ENCODE data around the gene RBPJ.

The RBPJ gene

DNA sequence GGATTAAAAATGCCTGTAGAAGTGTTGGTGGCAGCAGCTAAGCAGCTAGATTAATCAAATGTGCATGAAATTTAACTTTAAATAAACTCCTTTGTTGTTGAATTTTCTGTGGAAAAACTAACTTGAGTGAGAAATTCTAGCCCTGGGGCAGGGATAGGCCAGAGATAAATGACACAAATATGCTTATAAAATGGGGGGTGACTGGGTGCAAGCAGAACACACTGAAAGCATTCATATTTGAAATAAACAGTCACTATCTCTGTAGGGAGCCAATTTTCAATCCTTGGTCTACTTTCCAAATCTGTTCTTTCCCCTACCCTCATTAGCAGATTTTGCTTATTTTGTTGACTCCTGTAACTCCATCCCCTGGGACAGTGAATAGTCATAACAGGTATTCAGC, 47.9 kb downstream of the RBPJ start:
- no peaks in the 10 kb centered on the region for H3K27me3 ChIP-seq (ENCODE audit: control insufficient read depth in 5 of 5, insufficient read depth in 4 of 5, low read length in 5 of 5)
- H3K27ac ChIP-seq (ENCODE audit: low read depth, low read length): no peak overlapping the region
- no peaks in the 10 kb centered on the region for H3K9me3 ChIP-seq (ENCODE audit: control insufficient read depth in 5 of 5, low read length in 5 of 5)
- peaks cover 2 to 29% (median 23%) of the 10 kb centered on the region in 5 donors for H3K4me1 ChIP-seq (ENCODE audit: control insufficient read depth in 5 of 5, insufficient read depth in 5 of 5, low read length in 5 of 5)
- H3K4me3 ChIP-seq (ENCODE audit: low read depth in 1 of 5, low read length in 5 of 5): no peak overlapping the region
- H3K36me3 ChIP-seq (ENCODE audit: control insufficient read depth in 5 of 5, insufficient read depth in 5 of 5, low read length in 5 of 5): peaks cover 0 to 6% (median 0%) of the 10 kb centered on the region in 5 donors
- no peak overlapping the region for H3K9ac ChIP-seq (ENCODE audit: low read length in 5 of 5)

DNA sequence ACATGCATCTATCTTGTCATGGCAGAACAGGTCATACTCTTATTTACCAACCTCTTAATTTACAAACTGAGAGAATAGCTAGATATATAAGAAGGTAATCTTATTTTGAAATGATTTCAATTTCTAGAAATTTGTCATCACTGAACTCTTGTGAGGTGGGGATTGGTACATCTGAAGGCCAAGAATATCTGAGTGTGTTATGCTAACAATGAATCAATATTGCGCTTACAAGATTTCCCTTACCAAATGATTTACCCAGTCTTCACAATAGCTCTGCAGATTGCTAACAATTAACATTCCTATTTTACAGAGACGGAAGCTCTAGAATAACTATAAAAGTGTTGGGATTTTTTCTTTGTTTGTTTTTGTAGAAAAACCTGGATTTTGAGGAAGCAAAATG, 48.3 kb downstream of the RBPJ start:
- Histone ChIP-seq H3K27ac (ENCODE audit: low read depth, low read length) (no peak overlapping the region), H3K9me3 (ENCODE audit: control insufficient read depth in 5 of 5, low read length in 5 of 5) (no peaks in the 10 kb centered on the region), H3K4me3 (ENCODE audit: low read depth in 1 of 5, low read length in 5 of 5) (no peak overlapping the region), H3K36me3 (ENCODE audit: control insufficient read depth in 5 of 5, insufficient read depth in 5 of 5, low read length in 5 of 5) (peaks cover 0 to 6% (median 0%) of the 10 kb centered on the region in 5 donors), H3K9ac (ENCODE audit: low read length in 5 of 5) (no peak overlapping the region), H3K27me3 (ENCODE audit: control insufficient read depth in 5 of 5, insufficient read depth in 4 of 5, low read length in 5 of 5) (no peaks in the 10 kb centered on the region), H3K4me1 (ENCODE audit: control insufficient read depth in 5 of 5, insufficient read depth in 5 of 5, low read length in 5 of 5) (peaks cover 2 to 29% (median 23%) of the 10 kb centered on the region in 5 donors)

DNA sequence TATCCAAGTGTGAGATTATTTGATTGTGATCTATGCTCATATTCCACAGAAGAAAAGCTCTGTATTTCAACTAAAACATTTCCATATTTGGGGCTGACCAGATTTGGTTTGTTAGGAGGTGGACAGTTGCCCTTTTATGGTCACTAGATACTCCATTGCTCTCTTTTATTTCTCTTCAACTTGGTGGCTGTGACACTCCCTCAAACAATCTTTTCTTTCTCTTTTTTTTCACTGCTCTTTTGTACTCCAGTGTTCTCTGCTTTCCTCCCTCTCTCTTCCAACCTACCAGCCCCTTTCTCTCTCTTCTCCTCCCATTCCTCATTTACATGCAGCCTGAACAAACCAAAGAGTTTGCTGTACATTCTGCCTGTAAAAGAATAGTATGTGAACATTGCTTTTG, 48.8 kb downstream of the RBPJ start:
- H3K4me3 ChIP-seq (ENCODE audit: low read depth in 1 of 5, low read length in 5 of 5): no peak overlapping the region
- H3K4me1 ChIP-seq (ENCODE audit: control insufficient read depth in 5 of 5, insufficient read depth in 5 of 5, low read length in 5 of 5): peaks cover 2 to 29% (median 23%) of the 10 kb centered on the region in 5 donors
- no peaks in the 10 kb centered on the region for H3K27me3 ChIP-seq (ENCODE audit: control insufficient read depth in 5 of 5, insufficient read depth in 4 of 5, low read length in 5 of 5)
- no peak overlapping the region for H3K27ac ChIP-seq (ENCODE audit: low read depth, low read length)
- no peak overlapping the region for H3K9ac ChIP-seq (ENCODE audit: low read length in 5 of 5)
- H3K36me3 ChIP-seq (ENCODE audit: control insufficient read depth in 5 of 5, insufficient read depth in 5 of 5, low read length in 5 of 5): peaks cover 0 to 6% (median 0%) of the 10 kb centered on the region in 5 donors
- H3K9me3 ChIP-seq (ENCODE audit: control insufficient read depth in 5 of 5, low read length in 5 of 5): no peaks in the 10 kb centered on the region

DNA sequence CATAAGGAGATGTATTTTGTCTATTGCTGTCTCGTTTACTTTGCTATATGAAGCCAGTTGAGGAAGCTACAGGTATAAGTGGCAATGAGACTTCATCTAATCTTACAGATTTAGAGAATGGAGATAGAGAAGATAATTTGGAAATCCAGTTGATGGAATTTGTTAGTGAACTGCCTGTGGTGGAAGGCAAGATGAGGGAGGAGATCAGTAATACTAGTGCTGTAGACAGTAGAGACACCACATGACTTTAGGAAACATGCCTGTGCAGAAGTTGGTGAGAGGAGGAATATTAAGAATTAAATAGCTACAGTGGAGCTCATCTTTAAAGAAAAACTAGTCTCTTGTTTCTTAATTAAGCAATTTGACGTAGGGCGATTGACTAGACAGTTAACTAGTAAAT, 51.3 kb downstream of the RBPJ start:
- no peak overlapping the region for H3K27ac ChIP-seq (ENCODE audit: low read depth, low read length)
- peaks cover 2 to 32% (median 25%) of the 10 kb centered on the region in 5 donors for H3K4me1 ChIP-seq (ENCODE audit: control insufficient read depth in 5 of 5, insufficient read depth in 5 of 5, low read length in 5 of 5)
- H3K36me3 ChIP-seq (ENCODE audit: control insufficient read depth in 5 of 5, insufficient read depth in 5 of 5, low read length in 5 of 5): peaks cover 0 to 6% (median 0%) of the 10 kb centered on the region in 5 donors
- H3K9me3 ChIP-seq (ENCODE audit: control insufficient read depth in 5 of 5, low read length in 5 of 5): no peaks in the 10 kb centered on the region
- no peak overlapping the region for H3K9ac ChIP-seq (ENCODE audit: low read length in 5 of 5)
- no peaks in the 10 kb centered on the region for H3K27me3 ChIP-seq (ENCODE audit: control insufficient read depth in 5 of 5, insufficient read depth in 4 of 5, low read length in 5 of 5)
- no peak overlapping the region for H3K4me3 ChIP-seq (ENCODE audit: low read depth in 1 of 5, low read length in 5 of 5)

DNA sequence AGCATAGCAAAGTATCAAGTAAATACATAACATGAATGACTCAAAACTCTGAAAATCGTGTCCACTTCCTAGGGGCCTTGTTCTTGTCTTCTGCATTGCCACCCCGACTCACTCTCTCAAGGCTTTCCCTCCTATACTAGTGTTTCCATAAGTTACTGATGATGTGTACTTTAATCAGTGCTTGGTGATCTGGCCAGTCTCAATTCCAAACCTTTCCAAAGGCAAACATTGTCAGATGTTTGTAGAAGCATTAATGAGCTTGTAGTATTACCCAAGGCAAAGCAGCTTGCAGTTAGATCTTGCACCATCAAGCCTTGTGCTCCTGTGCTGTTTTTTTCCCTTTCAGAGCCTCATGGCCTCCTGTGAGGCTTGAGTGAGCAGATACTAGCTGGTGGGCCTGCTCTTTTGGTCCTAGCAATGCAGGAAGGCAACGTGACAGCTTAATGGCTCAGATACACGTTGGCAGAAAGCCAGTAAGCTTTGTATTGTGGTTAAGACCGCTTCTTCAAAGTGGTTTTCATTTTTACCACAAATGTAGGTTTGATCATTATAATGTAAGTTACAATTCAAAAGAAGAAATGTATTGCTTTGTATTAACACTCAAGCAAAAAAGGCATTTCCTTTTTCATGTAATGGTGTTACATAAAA, 51.8 kb downstream of the RBPJ start:
- Histone ChIP-seq H3K4me1 (ENCODE audit: control insufficient read depth in 5 of 5, insufficient read depth in 5 of 5, low read length in 5 of 5) (peaks cover 2 to 33% (median 27%) of the 10 kb centered on the region in 5 donors), H3K27ac (ENCODE audit: low read depth, low read length) (no peak overlapping the region), H3K9ac (ENCODE audit: low read length in 5 of 5) (no peak overlapping the region), H3K9me3 (ENCODE audit: control insufficient read depth in 5 of 5, low read length in 5 of 5) (no peaks in the 10 kb centered on the region), H3K4me3 (ENCODE audit: low read depth in 1 of 5, low read length in 5 of 5) (no peak overlapping the region), H3K27me3 (ENCODE audit: control insufficient read depth in 5 of 5, insufficient read depth in 4 of 5, low read length in 5 of 5) (no peaks in the 10 kb centered on the region), H3K36me3 (ENCODE audit: control insufficient read depth in 5 of 5, insufficient read depth in 5 of 5, low read length in 5 of 5) (peaks cover 0 to 6% (median 0%) of the 10 kb centered on the region in 5 donors)

DNA sequence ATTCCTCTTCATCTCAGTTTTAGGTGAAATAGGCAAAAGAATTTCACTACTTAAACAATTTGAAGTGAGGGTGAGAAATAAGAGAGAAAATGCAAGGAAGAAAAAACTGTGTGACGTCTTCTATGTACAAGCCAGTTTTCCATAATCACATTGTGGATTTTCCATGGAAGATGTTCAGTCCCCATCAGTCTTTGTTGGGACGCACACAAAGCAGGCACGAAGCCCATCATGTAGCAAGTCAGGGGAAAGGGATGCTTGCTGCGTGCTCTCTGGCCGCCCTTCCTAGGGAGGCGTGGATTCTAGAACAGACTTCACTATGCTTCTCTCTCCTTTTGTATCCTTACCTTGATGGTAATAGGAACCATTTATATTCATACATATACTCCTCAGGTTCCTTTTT, 54.7 kb downstream of the RBPJ start:
- Histone ChIP-seq H3K27me3 (ENCODE audit: control insufficient read depth in 5 of 5, insufficient read depth in 4 of 5, low read length in 5 of 5) (no peaks in the 10 kb centered on the region), H3K9me3 (ENCODE audit: control insufficient read depth in 5 of 5, low read length in 5 of 5) (no peaks in the 10 kb centered on the region), H3K36me3 (ENCODE audit: control insufficient read depth in 5 of 5, insufficient read depth in 5 of 5, low read length in 5 of 5) (peaks cover 0 to 3% (median 0%) of the 10 kb centered on the region in 5 donors), H3K4me1 (ENCODE audit: control insufficient read depth in 5 of 5, insufficient read depth in 5 of 5, low read length in 5 of 5) (peaks cover 0 to 22% (median 15%) of the 10 kb centered on the region in 5 donors), H3K27ac (ENCODE audit: low read depth, low read length) (no peak overlapping the region), H3K9ac (ENCODE audit: low read length in 5 of 5) (no peak overlapping the region), H3K4me3 (ENCODE audit: low read depth in 1 of 5, low read length in 5 of 5) (no peak overlapping the region)

DNA sequence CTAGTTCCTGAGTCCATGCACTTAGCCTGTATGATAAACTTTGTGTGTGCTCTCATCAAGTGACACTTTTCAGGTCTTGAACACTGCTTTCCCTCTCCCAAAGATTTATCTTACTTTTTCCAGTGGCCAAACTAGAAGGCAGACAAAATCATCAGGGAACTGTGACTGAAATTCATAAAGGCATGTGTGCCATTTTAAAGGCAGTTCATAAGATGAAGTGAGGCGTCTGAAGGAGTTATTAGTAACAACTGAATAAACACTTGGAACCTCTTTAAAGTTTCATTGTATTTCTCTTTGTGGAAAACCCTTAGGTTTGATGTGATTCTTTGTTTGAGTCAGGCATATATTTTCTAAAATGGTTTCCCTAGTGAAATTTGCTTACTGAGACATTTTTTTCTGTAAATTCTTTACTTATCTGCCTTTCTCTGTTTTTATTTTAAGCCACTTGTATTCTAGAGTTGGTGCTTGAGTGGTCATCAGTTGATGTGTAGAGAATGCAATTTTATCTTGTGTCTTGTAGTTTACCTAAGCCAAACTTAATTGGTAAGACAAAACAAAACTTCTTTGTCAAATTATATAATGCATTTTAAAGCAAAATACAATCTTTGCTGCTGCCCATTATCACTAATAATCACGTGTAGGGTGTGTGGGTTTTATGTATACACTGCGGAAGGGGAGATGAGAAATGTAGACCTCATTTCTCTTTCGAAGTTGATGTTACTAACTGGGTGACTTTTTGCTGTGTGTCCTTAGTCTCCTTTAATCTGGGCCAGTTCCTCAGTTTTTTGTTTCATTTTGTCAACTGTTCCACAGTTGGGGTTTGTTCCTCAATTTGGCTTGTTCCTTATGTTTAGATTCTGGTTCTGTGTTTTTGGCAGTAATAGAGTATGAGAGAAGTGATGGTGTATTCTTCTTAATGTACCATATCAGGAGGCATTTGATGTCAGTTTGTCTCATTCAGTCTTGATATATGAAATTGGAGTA, 56.8 kb downstream of the RBPJ start:
- Histone ChIP-seq H3K4me1 (ENCODE audit: control insufficient read depth in 5 of 5, insufficient read depth in 5 of 5, low read length in 5 of 5) (peaks cover 0 to 20% (median 14%) of the 10 kb centered on the region in 5 donors), H3K27ac (ENCODE audit: low read depth, low read length) (no peak overlapping the region), H3K27me3 (ENCODE audit: control insufficient read depth in 5 of 5, insufficient read depth in 4 of 5, low read length in 5 of 5) (no peaks in the 10 kb centered on the region), H3K9me3 (ENCODE audit: control insufficient read depth in 5 of 5, low read length in 5 of 5) (no peaks in the 10 kb centered on the region), H3K36me3 (ENCODE audit: control insufficient read depth in 5 of 5, insufficient read depth in 5 of 5, low read length in 5 of 5) (peaks cover 0 to 3% (median 0%) of the 10 kb centered on the region in 5 donors), H3K4me3 (ENCODE audit: low read depth in 1 of 5, low read length in 5 of 5) (no peak overlapping the region), H3K9ac (ENCODE audit: low read length in 5 of 5) (no peak overlapping the region)

DNA sequence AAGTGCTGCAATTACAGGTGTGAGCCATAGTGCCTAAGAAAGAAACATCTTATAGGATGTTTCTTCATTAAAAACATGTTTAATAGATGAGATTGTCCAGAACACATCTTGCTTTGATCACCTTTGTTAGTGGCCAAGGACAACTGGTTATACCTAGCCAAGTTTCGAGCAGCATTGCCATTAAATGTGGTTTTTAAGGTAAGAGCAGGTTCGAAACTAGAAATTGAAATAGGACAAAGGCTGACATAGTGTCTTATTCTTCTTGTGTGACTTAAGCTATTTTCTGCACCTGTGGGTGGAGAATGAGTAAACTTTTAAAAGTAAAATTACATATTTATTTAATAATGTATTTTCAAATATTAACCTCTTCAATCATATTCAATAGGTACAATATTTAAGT, 59.0 kb downstream of the RBPJ start:
- Histone ChIP-seq H3K4me3 (ENCODE audit: low read depth in 1 of 5, low read length in 5 of 5) (no peak overlapping the region), H3K36me3 (ENCODE audit: control insufficient read depth in 5 of 5, insufficient read depth in 5 of 5, low read length in 5 of 5) (peaks cover 0 to 3% (median 0%) of the 10 kb centered on the region in 5 donors), H3K9me3 (ENCODE audit: control insufficient read depth in 5 of 5, low read length in 5 of 5) (no peaks in the 10 kb centered on the region), H3K27me3 (ENCODE audit: control insufficient read depth in 5 of 5, insufficient read depth in 4 of 5, low read length in 5 of 5) (no peaks in the 10 kb centered on the region), H3K9ac (ENCODE audit: low read length in 5 of 5) (no peak overlapping the region), H3K4me1 (ENCODE audit: control insufficient read depth in 5 of 5, insufficient read depth in 5 of 5, low read length in 5 of 5) (peaks cover 0 to 11% (median 9%) of the 10 kb centered on the region in 5 donors), H3K27ac (ENCODE audit: low read depth, low read length) (no peak overlapping the region)

DNA sequence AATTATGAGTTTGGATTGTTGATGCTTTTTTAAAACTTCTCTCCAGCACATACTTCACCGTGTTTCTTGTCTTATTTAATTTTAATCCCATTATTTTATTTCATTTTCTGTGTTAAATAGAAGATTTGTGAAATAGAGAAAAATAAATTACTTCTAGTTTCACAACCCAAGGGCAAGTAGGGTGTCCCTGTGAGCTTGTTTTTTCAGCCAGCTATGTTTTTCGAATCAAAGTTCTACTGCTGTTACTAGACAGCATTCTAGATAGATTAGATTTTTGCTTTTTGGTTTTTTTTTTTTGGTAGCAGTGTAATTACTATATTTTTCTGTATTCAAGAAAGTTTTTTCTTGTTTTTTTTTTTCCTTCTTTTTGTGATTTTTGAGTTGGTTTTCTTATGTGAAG, 59.9 kb downstream of the RBPJ start:
- no peak overlapping the region for H3K27ac ChIP-seq (ENCODE audit: low read depth, low read length)
- H3K9ac ChIP-seq (ENCODE audit: low read length in 5 of 5): peak overlapping the region in 1 of 5 donors; percentile 56
- no peak overlapping the region for H3K4me3 ChIP-seq (ENCODE audit: low read depth in 1 of 5, low read length in 5 of 5)
- H3K4me1 ChIP-seq (ENCODE audit: control insufficient read depth in 5 of 5, insufficient read depth in 5 of 5, low read length in 5 of 5): peaks cover 0 to 11% (median 9%) of the 10 kb centered on the region in 5 donors
- H3K36me3 ChIP-seq (ENCODE audit: control insufficient read depth in 5 of 5, insufficient read depth in 5 of 5, low read length in 5 of 5): peaks cover 0 to 4% (median 0%) of the 10 kb centered on the region in 5 donors
- H3K27me3 ChIP-seq (ENCODE audit: control insufficient read depth in 5 of 5, insufficient read depth in 4 of 5, low read length in 5 of 5): no peaks in the 10 kb centered on the region
- H3K9me3 ChIP-seq (ENCODE audit: control insufficient read depth in 5 of 5, low read length in 5 of 5): no peaks in the 10 kb centered on the region
